Measurements from ENCODE around the gene KRT3.
"Not testable (repeated sequence)": the region's sequence is repeated elsewhere in the genome, so short reads cannot be mapped to it uniquely, and the experiment has no call there.

KRT3 gene

GRCh38 chr12:52756281-52756960, 39.5 kb downstream of the KRT3 start:
- no peak for DNase-seq

- DNase-seq: no peak
These were observed 40.4 kb downstream of the KRT3 start for GRCh38 chr12:52755533-52755932.

- DNase-seq: no peak
These were observed 41.8 kb downstream of the KRT3 start for GRCh38 chr12:52754135-52754534.

GRCh38 chr12:52753283-52753682, 42.6 kb downstream of the KRT3 start:
- no peak for DNase-seq

- DNase-seq: no peak
These were observed 43.4 kb downstream of the KRT3 start for GRCh38 chr12:52752516-52752915.

- DNase-seq: no peak
These were observed 44.1 kb downstream of the KRT3 start for GRCh38 chr12:52751795-52752194.

GRCh38 chr12:52750532-52750931, 45.4 kb downstream of the KRT3 start:
- not testable (repeated sequence) for DNase-seq

GRCh38 chr12:52749827-52750226, 46.1 kb downstream of the KRT3 start:
- DNase-seq: no peak

GRCh38 chr12:52748578-52748977, 47.3 kb downstream of the KRT3 start:
- no peak for DNase-seq

GRCh38 chr12:52745554-52745953, 50.4 kb downstream of the KRT3 start:
- no peak for DNase-seq

GRCh38 chr12:52744493-52745156, 51.3 kb downstream of the KRT3 start:
- no peak for DNase-seq

GRCh38 chr12:52742822-52743457, 53.0 kb downstream of the KRT3 start:
- DNase-seq: no peak

- no peak for DNase-seq
These were observed 53.7 kb downstream of the KRT3 start for GRCh38 chr12:52742196-52742580.

GRCh38 chr12:52741375-52742195, 54.3 kb downstream of the KRT3 start:
- DNase-seq: no peak

GRCh38 chr12:52740584-52740983, 55.3 kb downstream of the KRT3 start:
- DNase-seq: peak; percentile 84

GRCh38 chr12:52739963-52740362, 56.0 kb downstream of the KRT3 start:
- no peak for DNase-seq

All from NCI-H2029 treated with DMSO at 0.1 percent for 48 hours (cell line).